Adrenal gland (tissue), 12 donors: ENCODE measurements around the gene TCERG1L. TPM values are rescaled to one million over a fixed set of nuclear protein-coding genes. Genes with fewer than 3 reads are reported as not detected.

Experiments used
- DNase-seq, 7 donors: peaks; one replicate each; pipeline ENCODE4 v3.0.0-alpha.2; 2019 to 2020
- H3K27ac ChIP-seq, 5 donors: fragments of 200-600 bp; sonication (generic) in 4 of 5; 1 replicate in 3 of 5; 2 replicates in 2 of 5; pipeline versions ENCODE4 v1.5.1 to v1.8.0; 2016 to 2020; ENCODE audit warnings: mild to moderate bottlenecking in 1 of 5
- H3K27me3 ChIP-seq: fragments of 200-600 bp; 2 replicates; pipeline ENCODE4 v1.8.0; 2021
- H3K36me3 ChIP-seq, 2 donors: fragments of 200-600 bp; replicated peaks in 1 of 2; 1 replicate in 1 of 2; 2 replicates in 1 of 2; pipeline versions ENCODE4 v1.5.1 to v1.8.0; 2018 to 2022
- H3K4me1 ChIP-seq, 2 donors: fragments of 200-600 bp; replicated peaks in 1 of 2; 1 replicate in 1 of 2; 2 replicates in 1 of 2; pipeline versions ENCODE4 v1.5.1 to v1.8.0; 2018 to 2021
- H3K4me3 ChIP-seq, 4 donors: fragments of 200-600 bp; sonication (generic) in 3 of 4; one replicate each; pipeline ENCODE4 v1.5.1; 2016 to 2018
- H3K9me3 ChIP-seq, 3 donors: fragments of 200-600 bp; sonication (generic) in 1 of 3; replicated peaks in 1 of 3; 1 replicate in 2 of 3; 2 replicates in 1 of 3; pipeline versions ENCODE4 v1.5.1 to v1.8.0; 2016 to 2021
- CTCF ChIP-seq, 6 experiments: fragments of 450-650 bp in 4 of 6; fragments of 200-600 bp in 2 of 6; sonication (generic) in 1 of 6; IDR thresholded peaks; 1 replicate in 5 of 6; 2 replicates in 1 of 6; pipeline versions ENCODE4 v1.5.1 to v1.8.0; 2016 to 2021; ENCODE audit warnings: antibody characterized with exemption in 6 of 6, mild to moderate bottlenecking in 2 of 6, moderate library complexity in 1 of 6
- POLR2A ChIP-seq, 2 donors: fragments of 450-650 bp; IDR thresholded peaks; one replicate each; pipeline ENCODE4 v1.6.1; 2017; ENCODE audit warnings: antibody characterized with exemption in 2 of 2, mild to moderate bottlenecking in 2 of 2, moderate library complexity in 1 of 2
- WGBS, 4 donors: extraction: QIAGEN DNeasy Blood & Tissue Kit in 2 of 4; methylation state at CpG; one replicate each; pipeline versions ENCODE4 v1.1.5 to v1.1.7; 2013 to 2017; 5-methylcytosine and 5-hydroxymethylcytosine counted together
- intact Hi-C, 2 donors: fragments of 100-400 bp; cut with DNase I; formaldehyde crosslinking; loops; one replicate each; pipeline versions ENCODE4 v1.14.1 to v1.15.0; 2022 to 2023
- polyA plus RNA-seq, 3 donors: library from polyadenylated mRNA; stranded (reverse); fragments of 200-250 nt in 2 of 3; fragments of 350-450 nt in 1 of 3; fragmentation: Illumina TruSeq in 1 of 3; extraction: RNeasy Lipid Tissue Mini Kit (QIAGEN cat#74804) in 1 of 3; gene quantifications; one replicate each; pipeline ENCODE4 v1.2.3, GENCODE V29; 2013 to 2014
- total RNA-seq, 9 donors: library from RNA; depleted of rRNA in 4 of 9; stranded (reverse); fragments of >200 nt in 4 of 9; fragments of 120-200 nt in 1 of 9; fragmentation: NEBNext Ultra II Directional in 1 of 9; extraction: Animal tissue kit (Norgen Biotek cat#: 25700) in 1 of 9; gene quantifications; one replicate each; pipeline versions ENCODE4 v1.1.0 to v1.2.4, GENCODE V29; 2013 to 2023
- donor health status: healthy with polysubstance abuse.
- donor health status: Bipolar disorder and iron deficiency.
- donor health status: DM: yes; HTN: yes; CAD: no.
- donor health status: DM: no; HTN: no; CAD: no.
- donor health status: DM: no; HTN: no; CAD: no.
- donor health status: DM: yes; HTN: yes; CAD: no.

Gene TCERG1L
- total and polyA plus RNA-seq, 12 donors: 0.17 to 3.4 (median 0.97) TPM

- no peak for DNase-seq
- no peak for TF ChIP-seq CTCF (IDR thresholded peaks at IDR 0.05)
- WGBS, 4 donors: 85 to 91% (median 90%) methylated on average over 9 to 11 of the region's 11 CpGs
- H3K36me3 ChIP-seq: no peaks in the 10 kb centered on the region
- H3K27ac ChIP-seq: no peak overlapping the region
- no peaks in the 10 kb centered on the region for H3K4me1 ChIP-seq
- H3K9me3 ChIP-seq: no peaks in the 10 kb centered on the region
- intact Hi-C loops: no loop called here
- no peak overlapping the region for H3K4me3 ChIP-seq
- no peaks in the 10 kb centered on the region for H3K27me3 ChIP-seq
These were observed 189.9 kb downstream of the TCERG1L start for GRCh38 chr10:131121511-131122035.

- WGBS, 4 donors: 82 to 86% (median 84%) methylated on average over 16 to 17 of the region's 17 CpGs
These were observed 191.7 kb downstream of the TCERG1L start for GRCh38 chr10:131119626-131120355.

GRCh38 chr10:131117416-131118212, 193.9 kb downstream of the TCERG1L start:
- H3K27ac ChIP-seq: no peak overlapping the region
- H3K36me3 ChIP-seq: no peaks in the 10 kb centered on the region
- WGBS, 4 donors: 85 to 89% (median 88%) methylated on average over 8 to 21 of the region's 21 CpGs
- H3K9me3 ChIP-seq: no peaks in the 10 kb centered on the region
- no peaks in the 10 kb centered on the region for H3K27me3 ChIP-seq
- DNase-seq: no peak
- H3K4me1 ChIP-seq: no peaks in the 10 kb centered on the region
- TF ChIP-seq CTCF (IDR thresholded peaks at IDR 0.05): no peak
- TF ChIP-seq POLR2A (IDR thresholded peaks at IDR 0.05): no peak
- no peak overlapping the region for H3K4me3 ChIP-seq
- intact Hi-C loops: no loop called here

More at GRCh38 chr10:131119626-131120355, 191.7 kb downstream of the TCERG1L start:
- no peaks in the 10 kb centered on the region for H3K9me3 ChIP-seq
- intact Hi-C loops: no loop called here
- H3K27ac ChIP-seq: no peak overlapping the region
- DNase-seq: no peak
- H3K27me3 ChIP-seq: no peaks in the 10 kb centered on the region
- H3K36me3 ChIP-seq: no peaks in the 10 kb centered on the region
- no peak for TF ChIP-seq POLR2A (IDR thresholded peaks at IDR 0.05)
- no peak for TF ChIP-seq CTCF (IDR thresholded peaks at IDR 0.05)
- H3K4me1 ChIP-seq: no peaks in the 10 kb centered on the region
- H3K4me3 ChIP-seq: no peak overlapping the region

- 78 to 92% (median 88%) methylated on average over 4 to 9 of the region's 9 CpGs for WGBS, 4 donors
- H3K36me3 ChIP-seq: no peaks in the 10 kb centered on the region
- H3K4me3 ChIP-seq: no peak overlapping the region
- H3K4me1 ChIP-seq: no peaks in the 10 kb centered on the region
- intact Hi-C loops: no loop called here
- DNase-seq: no peak
- no peak overlapping the region for H3K27ac ChIP-seq
- TF ChIP-seq CTCF (IDR thresholded peaks at IDR 0.05) (no peak), POLR2A (IDR thresholded peaks at IDR 0.05) (no peak)
- no peaks in the 10 kb centered on the region for H3K9me3 ChIP-seq
- H3K27me3 ChIP-seq: no peaks in the 10 kb centered on the region
These were observed 194.5 kb downstream of the TCERG1L start for GRCh38 chr10:131116991-131117375.
